Thyroid gland (tissue), 4 donors: ENCODE measurements around the gene ANTXRL.
"Not testable (repeated sequence)": the region's sequence is repeated elsewhere in the genome, so short reads cannot be mapped to it uniquely, and the experiment has no call there.

Source experiments
- CTCF ChIP-seq, 6 experiments: fragments of 200-600 bp in 3 of 6; fragments of 450-650 bp in 3 of 6; sonication (generic) in 3 of 6; IDR thresholded peaks; one replicate each; pipeline ENCODE4 v1.5.1; 2016 to 2019; ENCODE audit warnings: antibody characterized with exemption in 6 of 6, mild to moderate bottlenecking in 2 of 6, inconsistent platforms in 1 of 6, moderate library complexity in 1 of 6
- POLR2A ChIP-seq, 2 donors: fragments of 450-650 bp; IDR thresholded peaks; one replicate each; pipeline ENCODE4 v1.6.1; 2017; ENCODE audit warnings: antibody characterized with exemption in 2 of 2, mild to moderate bottlenecking in 2 of 2, moderate library complexity in 1 of 2

DNA sequence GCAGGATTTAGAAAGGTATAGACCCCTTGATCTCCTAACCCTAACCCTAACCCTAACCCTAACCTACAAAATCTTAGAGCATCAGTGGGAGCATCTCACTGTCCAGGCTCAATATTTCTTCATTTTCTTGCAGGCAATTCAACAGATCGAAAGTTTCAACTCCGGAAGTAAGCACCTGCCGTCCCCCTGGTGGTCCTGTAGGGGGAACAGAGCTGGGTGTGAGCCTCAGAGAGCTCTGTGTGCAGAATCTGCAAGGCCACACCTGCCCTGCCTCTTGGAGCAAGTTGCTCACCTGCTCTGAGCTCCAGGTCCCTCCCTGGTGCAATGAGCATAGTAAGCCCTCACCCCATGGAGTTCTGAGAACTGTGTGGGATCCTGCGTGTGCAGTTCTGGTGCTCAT is 9.3 kb downstream of the ANTXRL start:
- not testable (repeated sequence) for TF ChIP-seq CTCF, POLR2A (IDR thresholded peaks at IDR 0.05)
